Stimulated activated CD4-positive, alpha-beta T cell treated with anti-CD3 and anti-CD28 coated beads, Interleukin-12 subunit alpha, Interleukin-12 subunit beta, amount 100 ng/mL, for 48 hours (primary cell): ENCODE data around the gene MARVELD2.
"Not testable (repeated sequence)": the region's sequence is repeated elsewhere in the genome, so short reads cannot be mapped to it uniquely, and the experiment has no call there.

ENCODE experiments used
- DNase-seq, 3 donors: peaks; one replicate each; pipeline ENCODE4 v3.0.0-alpha.2; 2020; ENCODE audit warnings: low read depth in 2 of 3, low spot score in 1 of 3

MARVELD2 gene

DNA sequence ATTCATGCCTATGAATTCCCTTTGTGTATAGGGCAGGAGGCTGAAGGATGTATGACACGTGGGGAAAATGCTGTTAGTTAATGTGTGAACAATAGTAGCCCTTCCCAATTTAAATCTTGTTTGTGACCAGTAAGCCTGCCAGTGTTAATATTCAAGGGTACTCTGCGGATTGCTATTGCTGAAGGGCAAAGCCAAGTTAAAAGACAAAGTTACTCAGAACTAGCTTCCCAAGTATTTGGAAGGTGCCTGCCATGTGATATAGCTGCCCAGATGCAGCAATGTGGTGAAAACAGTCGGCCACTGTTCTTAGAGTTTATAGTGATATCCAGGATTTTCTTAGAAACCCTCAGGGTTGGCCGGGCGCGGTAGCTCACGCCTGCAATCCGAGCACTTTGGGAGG, 34.6 kb downstream of the MARVELD2 start:
- DNase-seq, result no peak

GRCh38 chr5:69450116-69450515, 35.2 kb downstream of the MARVELD2 start:
- DNase-seq, result no peak

- DNase-seq, result not testable (repeated sequence)
These were observed 35.6 kb downstream of the MARVELD2 start for GRCh38 chr5:69450527-69450926.

DNA sequence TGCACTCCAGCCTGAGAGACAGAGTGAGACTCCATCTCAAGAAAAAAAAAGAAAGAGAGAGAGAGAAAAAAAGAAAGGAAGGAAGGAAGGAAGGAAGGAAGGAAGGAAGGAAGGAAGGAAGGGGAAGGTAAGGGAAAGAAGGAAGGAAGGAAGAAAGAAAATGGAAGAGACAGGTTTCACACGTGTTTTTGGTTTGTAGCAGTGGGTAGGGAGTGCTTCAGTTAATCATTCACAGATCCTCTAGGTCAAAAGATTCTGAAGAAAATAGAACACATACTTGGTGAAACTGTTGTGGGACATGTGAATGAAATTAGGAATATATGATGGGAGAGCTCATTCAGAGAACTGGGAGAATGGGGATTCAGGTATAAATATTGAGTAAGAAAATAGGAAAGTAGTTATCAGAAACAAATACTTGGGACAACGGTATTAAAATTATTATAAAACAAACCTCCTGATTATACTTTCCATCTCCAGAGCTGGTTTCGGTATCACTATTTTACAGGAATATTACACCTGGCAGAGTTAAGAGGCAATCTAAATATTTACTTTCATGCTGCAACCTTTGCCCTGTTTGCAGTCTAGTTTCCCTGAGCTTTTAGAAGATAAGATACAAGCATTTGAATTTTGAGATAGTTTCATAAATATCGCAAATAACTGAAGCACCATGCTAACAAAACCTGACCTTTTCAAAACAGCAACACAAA, 37.2 kb downstream of the MARVELD2 start:
- DNase-seq, result no peak

DNA sequence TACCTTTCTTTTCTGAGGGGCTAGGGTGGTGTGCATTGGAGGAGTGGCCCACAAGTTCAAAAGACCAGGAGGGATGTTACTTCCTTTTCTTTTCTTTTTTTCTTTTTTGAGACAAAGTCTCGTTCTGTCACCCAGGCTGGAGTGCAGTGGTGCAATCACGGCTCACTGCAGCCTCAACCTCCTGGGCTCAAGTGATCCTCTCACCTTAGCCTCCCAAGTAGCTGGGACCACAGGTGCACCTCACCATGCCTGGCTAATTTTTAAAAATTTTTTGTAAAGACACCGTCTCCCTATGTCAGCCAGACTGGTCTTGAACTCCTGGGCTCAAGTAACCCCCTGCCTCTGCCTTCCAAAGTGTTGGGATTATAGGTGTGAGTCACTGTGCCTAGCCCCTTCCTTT, 38.6 kb downstream of the MARVELD2 start:
- DNase-seq, result not testable (repeated sequence)

GRCh38 chr5:69454460-69455249, 39.7 kb downstream of the MARVELD2 start:
- no peak for DNase-seq

DNA sequence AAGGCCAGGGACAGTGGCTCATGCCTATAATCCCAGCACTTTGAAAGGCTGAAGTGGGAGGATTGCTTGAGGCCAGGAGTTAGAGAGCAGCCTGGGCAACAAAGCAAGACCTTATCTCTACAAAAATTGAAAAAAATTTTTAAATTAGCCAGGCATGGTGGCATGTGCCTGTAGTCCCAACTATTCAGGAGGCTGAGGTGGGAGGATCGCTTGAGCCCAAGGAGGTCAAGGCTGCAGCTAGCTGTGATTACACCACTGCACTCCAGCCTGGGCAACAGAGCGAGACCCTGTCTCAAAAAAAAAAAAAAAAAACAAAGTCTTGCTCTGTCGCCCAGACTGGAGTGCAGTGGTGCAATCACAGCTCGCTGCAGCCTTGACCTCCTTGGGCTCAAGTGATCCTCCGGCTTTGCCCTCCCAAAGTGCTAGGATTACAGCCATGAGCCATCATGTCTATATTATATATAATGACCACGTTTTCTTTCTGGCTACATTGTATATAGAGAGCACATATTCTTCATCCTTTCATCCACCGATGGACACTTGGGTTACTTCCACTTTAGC, 40.6 kb downstream of the MARVELD2 start:
- DNase-seq, result not testable (repeated sequence)

DNA sequence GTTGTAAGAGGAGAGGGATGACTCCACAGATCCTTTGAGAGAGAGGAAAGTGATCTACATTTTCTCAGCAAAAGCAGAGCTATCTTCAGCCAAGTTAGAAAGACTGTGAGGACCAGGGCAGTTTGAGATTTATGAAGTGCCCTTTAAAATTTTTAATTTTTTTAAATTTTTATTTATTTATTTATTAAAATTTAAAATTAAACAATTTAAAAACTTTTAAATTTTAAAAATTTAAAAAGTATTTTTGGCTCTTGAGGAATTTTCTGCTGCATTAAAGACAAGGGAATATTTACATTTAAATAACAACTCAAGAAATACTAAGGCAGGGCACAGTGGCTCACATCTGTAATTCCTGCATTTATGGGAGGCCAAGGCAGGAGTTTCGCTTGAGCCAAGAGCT, 47.3 kb downstream of the MARVELD2 start:
- no peak for DNase-seq

DNA sequence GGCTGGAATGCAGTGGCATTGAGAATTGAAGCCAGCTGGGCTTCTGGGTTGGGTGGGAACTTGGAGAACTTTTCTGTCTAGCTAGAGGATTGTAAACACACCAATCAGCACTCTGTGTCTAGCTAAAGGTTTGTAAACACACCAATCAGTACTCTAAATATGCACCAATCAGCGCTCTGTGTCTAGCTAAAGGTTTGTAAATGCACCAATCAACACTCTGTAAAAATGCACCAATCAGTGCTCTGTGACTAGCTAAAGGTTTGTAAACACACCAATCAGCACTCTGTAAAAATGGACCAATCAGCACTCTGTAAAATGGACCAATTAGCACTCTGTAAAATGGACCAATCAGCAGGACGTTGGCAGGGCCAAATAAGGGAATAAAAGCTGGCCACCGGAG, 51.5 kb downstream of the MARVELD2 start:
- not testable (repeated sequence) for DNase-seq

GRCh38 chr5:69467442-69468225, 52.7 kb downstream of the MARVELD2 start:
- no peak for DNase-seq

GRCh38 chr5:69468631-69469030, 53.7 kb downstream of the MARVELD2 start:
- DNase-seq, result no peak

- DNase-seq, result not testable (repeated sequence)
These were observed 56.6 kb downstream of the MARVELD2 start for GRCh38 chr5:69471516-69471915.

DNA sequence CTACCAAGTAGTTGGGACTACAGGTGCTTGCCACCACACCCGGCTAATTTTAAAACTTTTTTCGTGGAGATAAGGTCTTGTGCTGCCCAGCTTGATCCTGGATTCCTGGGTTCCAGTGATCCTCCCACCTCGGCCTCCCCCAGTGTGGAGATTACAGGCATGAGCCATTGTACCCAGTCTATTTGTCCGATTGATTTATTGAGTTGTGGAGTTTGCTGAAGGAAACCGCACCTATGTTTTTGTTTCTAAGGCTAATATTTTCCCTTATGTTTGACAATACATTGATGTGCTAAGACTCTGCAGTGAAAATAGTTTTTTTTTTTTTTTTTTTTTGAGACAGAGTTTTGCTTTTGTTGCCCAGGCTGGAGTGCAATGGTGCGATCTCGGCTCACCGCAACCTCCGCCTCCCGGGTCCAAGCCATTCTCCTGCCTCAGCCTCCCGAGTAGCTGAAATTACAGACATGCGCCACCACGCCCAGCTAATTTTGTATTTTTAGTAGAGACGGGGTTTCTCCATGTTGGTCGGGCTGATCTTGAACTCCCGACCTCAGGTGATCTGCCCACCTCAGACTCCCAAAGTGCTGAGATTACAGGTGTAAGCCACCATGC, 57.7 kb downstream of the MARVELD2 start:
- DNase-seq, result not testable (repeated sequence)

DNA sequence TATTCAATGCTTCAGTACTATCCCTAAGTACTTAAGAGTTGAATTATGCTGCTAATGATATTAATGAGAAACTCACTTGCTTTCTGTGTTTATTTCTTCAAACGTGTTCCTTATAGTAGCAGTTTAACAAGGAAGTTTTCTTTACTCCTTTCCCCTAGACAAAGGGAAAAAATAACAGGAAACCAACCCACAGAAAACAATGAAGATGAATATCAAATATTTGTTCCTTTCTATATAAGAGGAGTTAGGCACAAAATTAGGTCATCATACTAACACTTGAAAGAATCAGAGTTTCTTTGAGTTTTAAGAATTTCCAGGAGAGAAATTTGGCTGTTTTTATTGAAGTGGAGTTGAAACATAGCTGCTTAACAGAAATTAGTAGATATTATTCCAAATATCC, 62.3 kb downstream of the MARVELD2 start:
- no peak for DNase-seq

DNA sequence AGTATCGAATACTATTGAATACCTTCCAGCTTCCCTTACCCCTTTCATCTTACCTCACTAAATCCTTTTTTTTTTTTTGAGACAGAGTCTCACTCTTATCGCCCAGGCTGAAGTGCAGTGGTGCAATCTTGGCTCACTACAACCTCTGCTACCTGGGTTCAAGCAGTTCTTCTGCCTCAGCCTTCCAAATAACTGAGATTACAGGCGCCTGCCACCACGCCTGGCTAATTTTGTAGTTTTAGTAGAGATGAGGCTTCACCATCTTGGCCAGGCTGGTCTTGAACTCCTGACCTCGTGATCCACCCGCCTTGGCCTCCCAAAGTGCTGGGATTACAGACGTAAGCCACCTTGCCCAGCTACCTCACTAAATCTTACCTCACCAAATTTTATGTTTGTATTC, 63.4 kb downstream of the MARVELD2 start:
- DNase-seq, result not testable (repeated sequence)

- DNase-seq, result no peak
These were observed 70.0 kb downstream of the MARVELD2 start for GRCh38 chr5:69484891-69485290.

GRCh38 chr5:69485471-69485870, 70.6 kb downstream of the MARVELD2 start:
- DNase-seq, result no peak

DNA sequence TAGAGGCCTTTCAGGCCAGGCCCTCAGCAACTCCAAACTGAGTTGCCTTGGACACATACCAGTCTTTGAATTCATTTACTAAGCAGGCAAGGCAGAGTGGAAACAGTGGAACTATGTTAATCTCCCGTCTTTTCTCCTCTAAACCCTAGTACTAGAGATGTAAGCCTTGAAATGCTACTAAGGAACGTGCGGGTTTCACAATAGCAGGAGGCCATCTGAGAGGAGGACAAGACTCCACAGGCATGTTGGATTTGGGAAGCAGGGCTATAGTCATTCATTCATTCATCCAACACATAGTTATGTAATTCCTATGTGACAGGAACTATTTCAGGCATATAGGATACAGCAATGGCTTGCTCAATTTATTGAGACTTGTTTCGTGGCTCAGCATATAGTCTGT, 74.3 kb downstream of the MARVELD2 start:
- no peak for DNase-seq

DNA sequence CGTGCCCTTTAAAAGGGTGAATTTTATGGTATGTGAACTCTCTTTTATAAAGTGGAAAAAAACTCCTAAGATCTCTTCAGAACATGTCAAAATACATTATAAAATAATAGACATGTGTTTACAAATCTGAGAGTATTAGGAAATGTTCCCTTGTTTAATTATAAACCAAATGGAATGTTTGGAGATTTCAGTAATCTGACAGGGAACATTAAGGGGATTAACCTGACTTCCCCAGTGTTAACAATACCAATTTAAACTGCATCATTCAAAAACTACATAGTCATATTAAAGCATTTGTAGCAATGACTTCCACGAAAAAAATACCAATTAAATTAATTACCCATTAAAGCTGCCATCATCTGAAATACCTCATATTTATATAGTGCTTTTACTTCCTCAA, 76.1 kb downstream of the MARVELD2 start:
- DNase-seq, result no peak

DNA sequence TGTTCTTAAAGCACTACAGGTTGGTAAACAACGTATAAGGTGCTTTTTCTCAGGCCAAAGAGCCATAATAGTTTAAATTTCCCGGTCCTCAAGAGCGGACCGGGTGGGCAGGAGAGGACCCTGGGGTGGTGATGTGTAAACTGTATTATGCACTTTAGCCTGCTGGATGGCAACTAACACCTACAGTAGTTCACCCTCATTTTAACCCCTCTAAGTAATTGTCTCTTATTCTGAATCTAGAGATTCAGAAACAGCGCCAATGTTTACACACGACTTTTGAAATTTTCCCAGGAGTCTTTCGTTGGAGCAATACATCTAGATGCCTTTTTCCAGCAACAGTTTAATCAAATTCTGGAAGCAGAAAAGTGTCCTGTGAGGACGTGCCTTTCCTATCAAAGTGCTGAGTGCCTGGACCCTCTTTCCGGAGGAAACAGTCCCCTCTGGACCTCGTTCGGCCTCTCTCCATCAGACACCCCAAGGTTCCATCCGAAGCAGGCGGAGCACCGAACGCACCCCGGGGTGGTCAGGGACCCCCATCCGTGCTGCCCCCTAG, 77.0 kb downstream of the MARVELD2 start:
- DNase-seq, result no peak
